GM12878 (cell line): ENCODE results near the gene HSD17B12. TPM values are rescaled to one million over a fixed set of nuclear protein-coding genes. Genes with fewer than 3 reads are reported as not detected.

Experiments used
- ATAC-seq: fragments of 200-7000 bp; cut with Tn5 transposase; 3 replicates; pipeline ENCODE4 v1.9.1; 2020; ENCODE audit warnings: mild to moderate bottlenecking, moderate library complexity
- BruUV-seq: library from RNA; stranded (reverse); fragments of 400-500 nt; replicated peaks from 2 replicates; lab custom pipeline; 2021; lab: Mats Ljungman, UMichigan
- CTCF ChIA-PET: fragments of 300-600 bp; sonication (Branson Sonifier 250); formaldehyde crosslinking; extraction: SDS; loops from one replicate; lab custom pipeline; 2021; ENCODE audit warnings: inconsistent platforms; lab: Yijun Ruan, JAX
- POLR2A ChIA-PET: fragments of 350-600 bp; formaldehyde crosslinking; extraction: SDS; loops from one replicate; lab custom pipeline; 2021; ENCODE audit warnings: inconsistent platforms; lab: Charles Lee
- RAD21 ChIA-PET: fragments of 300-600 bp; sonication (Branson Sonifier 250); formaldehyde crosslinking; loops from one replicate; lab custom pipeline; 2023; ENCODE audit warnings: antibody characterized with exemption; ENCODE audit not compliant: unreplicated experiment; lab: Charles Lee
- SMC1A ChIA-PET: fragments of 300-600 bp; sonication (Branson Sonifier 250); formaldehyde crosslinking; loops from one replicate; lab custom pipeline; 2023; ENCODE audit not compliant: unreplicated experiment, uncharacterized antibody; lab: Charles Lee
- DNase-seq: peaks from one replicate; pipeline ENCODE4 v3.0.0-alpha.2; 2011; ENCODE audit warnings: low read depth, low spot score
- FAIRE-seq: peaks from 3 replicates; lab custom pipeline; 2011; peaks lifted over from hg19 to GRCh38; lab: Jason Lieb, UNC
- H2AFZ ChIP-seq: 2 replicates; pipeline ENCODE4 v1.6.0; 2011; ENCODE audit warnings: low read depth, low read length, control low read depth; ENCODE audit not compliant: control insufficient read depth
- H3K27ac ChIP-seq: 2 replicates; pipeline ENCODE4 v1.5.1; 2011; ENCODE audit warnings: control low read depth; ENCODE audit not compliant: control insufficient read depth, insufficient read depth
- H3K27me3 ChIP-seq, 2 experiments: replicated peaks in 1 of 2; 2 replicates each; pipeline versions ENCODE4 v1.6.0 to v1.6.1; 2011; ENCODE audit warnings: low read length in 1 of 2; ENCODE audit not compliant: control insufficient read depth in 2 of 2, insufficient read depth in 2 of 2
- H3K36me3 ChIP-seq, 2 experiments: 2 replicates each; pipeline ENCODE4 v1.5.1; 2011; ENCODE audit warnings: low read length in 1 of 2; ENCODE audit not compliant: control insufficient read depth in 2 of 2, insufficient read depth in 2 of 2
- H3K4me1 ChIP-seq: 2 replicates; pipeline ENCODE4 v1.6.1; 2011; ENCODE audit warnings: mild to moderate bottlenecking, low read length, moderate library complexity, mixed read lengths; ENCODE audit not compliant: control insufficient read depth, insufficient read depth
- H3K4me2 ChIP-seq: 2 replicates; pipeline ENCODE4 v1.6.0; 2011; ENCODE audit warnings: control low read depth; ENCODE audit not compliant: control insufficient read depth, insufficient read depth
- H3K4me3 ChIP-seq: fragments of 200-600 bp; sonication (generic); 2 replicates; pipeline ENCODE4 v1.5.1; 2016
- H3K79me2 ChIP-seq: 2 replicates; pipeline ENCODE4 v1.6.0; 2011; ENCODE audit warnings: low read length; ENCODE audit not compliant: control insufficient read depth, insufficient read depth
- H3K9ac ChIP-seq: 2 replicates; pipeline ENCODE4 v1.8.0; 2011; ENCODE audit warnings: low read length, control low read depth, mixed read lengths; ENCODE audit not compliant: control insufficient read depth, insufficient read depth
- H3K9me3 ChIP-seq: replicated peaks from 3 replicates; pipeline ENCODE4 v1.5.1; 2011; ENCODE audit warnings: mild to moderate bottlenecking, low read length; ENCODE audit not compliant: control insufficient read depth, insufficient read depth
- H4K20me1 ChIP-seq: 2 replicates; pipeline ENCODE4 v1.6.0; 2011; ENCODE audit not compliant: control insufficient read depth, insufficient read depth
- ATF2 ChIP-seq: IDR thresholded peaks from 2 replicates; pipeline ENCODE4 v1.6.1; 2012; ENCODE audit warnings: low read length, inconsistent platforms
- CBX3 ChIP-seq: fragments of 200-600 bp; sonication (generic); IDR thresholded peaks from 2 replicates; pipeline ENCODE4 v1.6.1; 2016; ENCODE audit warnings: low read depth, borderline replicate concordance
- CHD1 ChIP-seq: IDR thresholded peaks from 2 replicates; pipeline ENCODE4 v1.6.1; 2012; ENCODE audit warnings: low read depth, low read length, improper control_type of control experiment
- EGR1 ChIP-seq, 2 experiments: IDR thresholded peaks; 1 replicate in 1 of 2; 2 replicates in 1 of 2; pipeline ENCODE4 v1.6.1; 2011 to 2012; ENCODE audit warnings: low read depth in 2 of 2, low read length in 2 of 2, borderline replicate concordance in 1 of 2, mild to moderate bottlenecking in 1 of 2, moderate library complexity in 1 of 2
- ETV6 ChIP-seq, 2 experiments: fragments of 450-650 bp in 1 of 2; IDR thresholded peaks in 1 of 2; conservative IDR thresholded peaks in 1 of 2; 2 replicates each; pipeline ENCODE4 v1.6.1; 2014; ENCODE audit warnings: antibody characterized with exemption in 1 of 2, borderline replicate concordance in 1 of 2, low read depth in 1 of 2, mild to moderate bottlenecking in 1 of 2, moderate library complexity in 1 of 2
- HDGF ChIP-seq: fragments of 450-650 bp; IDR thresholded peaks from 2 replicates; pipeline ENCODE4 v1.6.1; 2016; ENCODE audit warnings: antibody characterized with exemption
- KLF5 ChIP-seq: fragments of 450-650 bp; IDR thresholded peaks from 2 replicates; pipeline ENCODE4 v1.6.1; 2014; ENCODE audit warnings: mild to moderate bottlenecking; ENCODE audit not compliant: partially characterized antibody
- NR2C2 ChIP-seq: IDR thresholded peaks from 2 replicates; pipeline ENCODE4 v1.6.1; 2011; ENCODE audit warnings: borderline replicate concordance, low read depth; ENCODE audit not compliant: control insufficient read depth, insufficient read length
- RELB ChIP-seq: fragments of 450-650 bp; IDR thresholded peaks from 2 replicates; pipeline ENCODE4 v1.6.1; 2017; ENCODE audit warnings: low read depth, mild to moderate bottlenecking, moderate library complexity
- SMAD5 ChIP-seq: IDR thresholded peaks from 2 replicates; pipeline ENCODE4 v1.6.1; 2016; ENCODE audit warnings: antibody characterized with exemption, low read depth
- SREBF2 ChIP-seq: IDR thresholded peaks from 2 replicates; pipeline ENCODE4 v1.6.1; 2012; ENCODE audit warnings: mild to moderate bottlenecking, low read length
- TAF1 ChIP-seq: IDR thresholded peaks from 2 replicates; pipeline ENCODE4 v1.6.1; 2011; ENCODE audit warnings: mild to moderate bottlenecking, low read depth, low read length, borderline replicate concordance
- USF1 ChIP-seq: IDR thresholded peaks from 2 replicates; pipeline ENCODE4 v1.6.1; 2011; ENCODE audit warnings: borderline replicate concordance, low read depth, mild to moderate bottlenecking, moderate library complexity, mixed read lengths, low read length; ENCODE audit not compliant: insufficient read depth; ENCODE audit errors: extremely low read length
- ZNF622 ChIP-seq: fragments of 450-650 bp; IDR thresholded peaks from 2 replicates; pipeline ENCODE4 v1.6.1; 2017; ENCODE audit warnings: mild to moderate bottlenecking, inconsistent platforms
- WGBS: methylation state at CpG from one replicate; pipeline ENCODE4 v1.1.6; 2016; ENCODE audit warnings: low lambda C conversion rate; ENCODE audit not compliant: insufficient replicate concordance, insufficient coverage; ENCODE audit errors: missing lambda C conversion rate; 5-methylcytosine and 5-hydroxymethylcytosine counted together
- in situ Hi-C: fragments of 300-500 bp; cut with MboI; formaldehyde crosslinking; loops from 9 replicates; pipeline ENCODE4 v1.14.3; 2018; ENCODE audit warnings: mixed read lengths
- intact Hi-C: fragments of 100-400 bp; cut with micrococcal nuclease; formaldehyde crosslinking; loops from one replicate; pipeline ENCODE4 v1.14.2; 2022; ENCODE audit not compliant: unreplicated experiment
- polyA plus RNA-seq, 11 experiments: library from polyadenylated mRNA; depleted of rRNA in 4 of 11; unstranded in 6 of 11; stranded (reverse) in 5 of 11; fragments of >200 nt; fragmentation: Nextera tagmentation in 4 of 11; fragmentation: Illumina TruSeq in 1 of 11; extraction: Ambion mirVana in 4 of 11; extraction: Trizol in 1 of 11; gene quantifications; 1 replicate in 1 of 11; 2 replicates in 10 of 11; pipeline versions ENCODE4 v1.2.1 to v1.2.3, GENCODE V29; 2011 to 2016; ENCODE audit warnings: inconsistent platforms in 2 of 11, missing spikeins in 2 of 11, low read depth in 1 of 11
- total RNA-seq, 4 experiments: library from RNA; depleted of rRNA in 3 of 4; stranded (reverse); fragments of >200 nt in 3 of 4; fragmentation: Illumina TruSeq in 1 of 4; extraction: Trizol in 1 of 4; gene quantifications; 2 replicates each; pipeline versions ENCODE4 v1.2.1 to v1.2.3, GENCODE V29; 2013 to 2021

Gene HSD17B12
- total and polyA plus RNA-seq, 10 of the 15 experiments (the other 5 are each of a cell fraction or from before 2014, with no cell fraction given), result 23.6 to 88.0 (median 64.7) TPM

- Histone ChIP-seq H3K36me3 (peaks cover 4 to 6% of the 10 kb centered on the region in 2 experiments; a peak in 3 of 4 replicates), H4K20me1 (no peaks in the 10 kb centered on the region), H3K79me2 (peaks cover 4% of the 10 kb centered on the region), H3K4me1 (peaks cover 10% of the 10 kb centered on the region), H3K9me3 (peaks cover 16% of the 10 kb centered on the region), H3K4me3 (no peak overlapping the region), H3K9ac (no peak overlapping the region), H3K27ac (no peak overlapping the region), H3K27me3 (no peaks in the 10 kb centered on the region), H3K4me2 (no peak overlapping the region), H2AFZ (no peak overlapping the region)
- TF ChIP-seq ETV6 (conservative IDR thresholded peaks at IDR 0.05 in 1 of 2, IDR thresholded peaks at IDR 0.05 in 1 of 2; ENCODE audit: borderline replicate concordance in 1 of 2, low read depth in 1 of 2) (no peak), SMAD5 (no peak), KLF5 (no peak), ATF2 (no peak), RELB (no peak), CBX3 (no peak), TAF1 (no peak), CHD1 (no peak), ZNF622 (no peak), NR2C2 (no peak), EGR1 (IDR thresholded peaks at IDR 0.05; ENCODE audit: borderline replicate concordance in 1 of 2, low read depth in 2 of 2, low read length in 2 of 2) (no peak), HDGF (no peak), SREBF2 (no peak), USF1 (no peak)
- CTCF ChIA-PET, result interaction anchor here (0.5 kb wide), 1 partner anchor 1969 kb away, joined by 3 read pairs; no protein-coding TSS in a partner anchor
- ATAC-seq (no peak), DNase-seq (no peak), FAIRE-seq (no peak)
- POLR2A ChIA-PET, result no interaction called here
- RAD21 ChIA-PET, result no interaction called here
- SMC1A ChIA-PET, result no interaction called here
- in situ Hi-C loops (no loop called here), intact Hi-C loops (no loop called here)
- 97% methylated on average over 9 of the region's 12 CpGs for WGBS
- BruUV-seq, result no TSS peak
Measured at GRCh38 chr11:43734256-43734655, 53.7 kb downstream of the HSD17B12 start.
